NCI-H748 (cell line): ENCODE data around the gene SLN.

ENCODE experiments used
- DNase-seq: peaks from one replicate; lab custom pipeline; 2025; ENCODE audit not compliant: unreplicated experiment; lab: John Stamatoyannopoulos, UW

The SLN gene

GRCh38 chr11:107711861-107712755, at the start of gene SLN:
Gene SLN (minus strand): TSS chr11:107712056.
- DNase-seq = peak; percentile 23

DNA sequence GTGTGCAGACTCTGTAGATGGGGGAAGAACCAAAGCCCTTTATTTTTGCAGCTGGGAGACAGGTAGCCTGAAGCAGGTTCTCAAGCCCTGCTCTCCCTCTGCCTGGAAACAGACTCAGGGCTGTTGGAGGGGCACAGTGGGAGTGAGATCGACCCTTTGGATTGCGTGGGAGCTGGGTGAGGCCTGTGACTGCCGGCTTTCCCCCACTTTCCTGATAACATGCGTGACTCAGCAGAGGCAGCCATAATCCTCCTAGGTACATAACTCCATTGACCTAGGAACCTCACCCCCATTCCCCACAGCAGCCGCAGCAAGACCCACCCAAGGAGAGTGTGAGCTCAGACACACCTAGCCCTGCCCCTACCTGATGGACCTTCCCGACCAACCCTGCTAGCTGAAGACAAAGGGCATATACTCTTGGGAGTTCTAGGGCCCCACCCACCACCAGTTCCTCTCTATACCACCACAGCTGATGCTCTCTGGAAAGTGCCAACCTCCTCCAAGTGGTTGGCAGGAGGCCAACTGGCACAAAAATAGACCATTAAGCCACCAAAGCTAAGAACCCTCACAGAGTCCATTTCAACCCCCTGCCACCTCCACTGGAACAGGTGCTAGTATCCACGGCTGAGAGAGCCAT, 47.0 kb upstream of the SLN start:
- DNase-seq = peak; percentile 42

DNA sequence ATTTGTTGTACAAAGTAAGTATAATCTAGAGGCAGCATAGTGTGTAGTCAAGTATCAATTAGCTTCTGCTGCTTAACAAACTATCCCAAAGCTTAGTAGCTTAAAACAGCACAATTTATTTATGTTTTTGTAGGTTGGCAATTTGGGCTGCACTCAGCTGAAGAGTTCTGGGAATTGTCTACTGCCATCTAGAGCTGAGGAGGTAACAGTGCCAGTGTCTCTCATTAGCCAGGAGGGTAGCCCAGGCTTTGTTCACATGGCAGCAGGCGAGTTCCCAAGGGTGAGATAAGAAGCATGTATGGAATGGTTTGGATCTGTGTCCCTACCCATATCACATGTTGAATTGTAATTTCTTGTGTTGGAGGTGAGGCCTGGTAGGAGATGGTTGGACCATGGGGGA, 45.8 kb upstream of the SLN start:
- DNase-seq = no peak

DNA sequence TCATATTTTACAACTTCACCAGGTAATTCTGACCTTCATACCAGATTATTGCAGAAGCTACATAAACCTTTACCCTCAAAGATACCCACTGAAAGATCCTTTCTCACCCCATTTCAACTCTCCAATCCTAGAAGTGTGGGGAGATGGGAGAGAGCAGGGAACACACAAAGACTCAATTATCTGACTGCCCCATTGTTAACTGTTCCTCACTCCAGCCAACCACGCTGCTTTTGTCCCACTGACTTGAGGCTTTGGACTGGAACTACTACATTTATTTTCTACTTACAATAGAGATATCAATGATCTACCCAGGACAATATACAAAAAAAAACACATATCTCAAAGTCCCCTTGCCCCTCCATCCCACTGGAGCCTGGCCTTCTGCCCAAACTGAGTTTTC, 44.7 kb upstream of the SLN start:
- no peak for DNase-seq

GRCh38 chr11:107752949-107753822, 41.3 kb upstream of the SLN start:
- DNase-seq = peak; percentile 8

DNA sequence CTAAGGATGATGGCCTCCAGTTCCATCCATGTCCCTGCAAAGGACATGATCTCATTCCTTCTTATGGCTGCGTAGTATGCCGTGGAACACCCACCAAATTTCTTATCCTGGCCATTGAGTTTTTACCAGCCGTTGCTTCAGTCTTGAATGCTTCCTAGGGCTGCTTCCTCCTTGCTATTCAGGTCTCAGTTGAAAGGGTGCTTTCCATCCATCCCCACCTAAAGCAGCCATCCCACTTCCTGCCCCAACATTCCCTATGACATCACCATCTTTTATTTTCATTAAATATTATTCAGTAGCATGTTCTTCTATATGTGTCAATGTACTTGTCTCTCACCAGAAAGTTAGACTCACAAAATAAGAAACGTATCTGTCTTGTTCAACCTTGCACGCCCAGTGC, 40.7 kb upstream of the SLN start:
- DNase-seq = no peak

DNA sequence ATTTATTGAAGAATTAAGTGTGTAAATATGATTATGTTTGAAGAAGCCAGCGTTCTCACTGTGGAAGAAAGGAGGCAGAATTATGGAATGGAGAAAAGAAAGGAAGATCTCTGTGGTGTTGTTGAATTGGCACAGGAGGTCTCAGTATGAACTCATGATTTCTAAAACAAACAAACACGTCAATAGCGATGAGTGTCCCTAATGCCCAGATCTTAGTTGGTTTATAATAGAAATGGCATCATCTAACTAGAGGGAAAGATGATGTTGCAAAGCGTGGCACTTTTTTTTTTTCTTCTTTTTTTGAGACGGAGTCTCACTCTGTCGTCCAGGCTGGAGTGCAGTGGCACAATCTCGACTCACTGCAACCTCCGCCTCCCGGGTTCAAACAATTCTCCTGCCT, 39.2 kb upstream of the SLN start:
- no peak for DNase-seq

DNA sequence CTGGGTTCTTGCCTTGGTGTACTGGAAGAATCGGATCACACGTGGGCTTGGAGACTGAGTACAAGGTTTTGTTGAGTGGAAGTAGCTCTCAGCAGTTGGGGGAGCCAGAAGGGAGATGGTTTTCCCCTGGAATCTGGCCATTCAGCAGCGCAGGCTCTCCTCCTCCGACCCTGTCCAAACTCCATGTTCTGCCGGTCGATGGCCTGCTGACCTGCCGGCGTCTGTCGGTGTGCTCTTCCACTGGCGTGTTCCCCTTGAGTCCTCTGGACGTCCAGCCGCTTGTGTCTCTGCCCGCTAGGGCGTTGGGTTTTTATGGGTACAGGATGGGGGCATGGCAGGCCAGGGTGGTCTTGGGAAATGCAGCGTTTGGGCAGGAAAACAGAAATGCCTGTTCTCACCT, 38.5 kb upstream of the SLN start:
- no peak for DNase-seq

DNA sequence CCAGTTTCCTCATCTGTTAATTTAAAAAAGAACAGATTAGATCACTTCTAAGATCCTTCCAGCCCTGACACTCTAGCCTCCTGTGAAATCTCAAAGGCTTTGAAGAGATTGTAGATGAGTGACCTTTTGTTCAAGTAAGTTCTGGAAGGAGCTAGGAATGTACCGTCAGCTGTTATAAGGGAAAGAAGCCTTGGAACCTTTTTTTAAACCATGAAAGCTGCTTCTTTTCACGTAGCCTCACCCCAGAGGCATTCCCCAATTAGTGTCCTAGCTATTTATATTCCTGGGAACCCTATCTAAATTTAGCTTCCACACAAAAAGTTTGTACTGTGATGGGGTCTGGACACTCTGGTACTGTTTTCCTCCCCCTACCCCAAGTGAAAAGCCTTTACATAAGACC, 35.8 kb upstream of the SLN start:
- DNase-seq = no peak

GRCh38 chr11:107744736-107745135, 32.9 kb upstream of the SLN start:
- DNase-seq = no peak

- DNase-seq = no peak
These were observed 31.3 kb upstream of the SLN start for GRCh38 chr11:107743191-107743590.

DNA sequence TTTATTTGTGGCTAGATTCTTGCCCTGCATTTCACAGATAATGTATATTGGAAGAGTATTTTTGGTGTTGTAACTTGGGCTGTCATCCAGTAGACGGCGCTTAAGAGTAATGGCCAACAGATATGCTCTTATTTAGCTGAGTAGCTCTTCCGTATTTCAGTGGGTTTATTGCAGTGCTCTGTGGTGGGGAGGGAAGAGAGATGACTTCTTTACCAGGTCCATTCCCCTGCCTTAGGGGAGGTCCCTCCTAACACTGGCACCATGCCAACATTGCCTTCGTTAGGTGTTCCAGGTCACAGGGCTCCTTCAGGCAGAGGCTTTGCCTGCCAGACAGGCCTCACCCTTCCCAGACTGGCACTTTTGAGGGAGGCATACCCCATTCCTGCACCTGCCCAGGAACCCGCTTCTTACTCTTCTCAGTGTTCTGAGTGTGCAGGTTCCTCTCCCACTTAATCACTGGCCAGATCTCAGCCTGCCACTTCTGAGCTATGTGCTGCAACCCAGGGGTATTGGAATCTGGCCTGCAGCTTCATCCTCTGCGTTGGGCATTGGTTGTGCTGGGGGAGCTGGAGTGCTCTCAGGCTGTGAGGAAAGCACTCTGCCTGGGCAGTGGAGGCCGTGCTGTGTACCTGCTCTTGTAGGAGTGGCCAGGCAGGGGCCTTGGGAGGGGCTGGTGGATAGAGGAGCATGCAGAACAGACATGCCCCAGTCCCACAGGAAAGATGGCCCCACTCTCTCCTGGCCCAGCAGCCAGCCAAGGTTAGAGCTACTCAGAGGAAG, 29.4 kb upstream of the SLN start:
- DNase-seq = no peak

- DNase-seq = no peak
These were observed 28.4 kb upstream of the SLN start for GRCh38 chr11:107740271-107740670.

- no peak for DNase-seq
These were observed 24.7 kb upstream of the SLN start for GRCh38 chr11:107736546-107736945.

DNA sequence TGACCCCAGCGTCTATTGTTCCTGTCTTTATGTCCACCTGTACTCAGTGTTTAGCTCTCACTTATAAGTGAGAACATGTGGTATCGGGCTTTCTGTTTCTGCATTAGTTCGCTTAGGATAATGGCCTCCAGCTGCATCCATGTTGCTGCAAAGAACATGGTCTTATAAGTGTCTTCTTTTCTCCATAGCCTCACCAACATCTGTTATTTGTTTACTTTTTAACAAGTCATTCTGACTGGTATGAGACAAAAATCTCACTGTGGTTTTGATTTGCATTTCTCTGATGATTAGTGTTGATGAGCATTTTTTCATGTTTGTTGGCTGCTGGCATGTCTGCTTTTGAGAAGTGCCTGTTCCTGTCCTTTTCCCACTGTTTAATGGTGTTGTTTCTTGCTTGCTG, 21.7 kb upstream of the SLN start:
- no peak for DNase-seq

GRCh38 chr11:107732689-107733051, 20.8 kb upstream of the SLN start:
- no peak for DNase-seq

DNA sequence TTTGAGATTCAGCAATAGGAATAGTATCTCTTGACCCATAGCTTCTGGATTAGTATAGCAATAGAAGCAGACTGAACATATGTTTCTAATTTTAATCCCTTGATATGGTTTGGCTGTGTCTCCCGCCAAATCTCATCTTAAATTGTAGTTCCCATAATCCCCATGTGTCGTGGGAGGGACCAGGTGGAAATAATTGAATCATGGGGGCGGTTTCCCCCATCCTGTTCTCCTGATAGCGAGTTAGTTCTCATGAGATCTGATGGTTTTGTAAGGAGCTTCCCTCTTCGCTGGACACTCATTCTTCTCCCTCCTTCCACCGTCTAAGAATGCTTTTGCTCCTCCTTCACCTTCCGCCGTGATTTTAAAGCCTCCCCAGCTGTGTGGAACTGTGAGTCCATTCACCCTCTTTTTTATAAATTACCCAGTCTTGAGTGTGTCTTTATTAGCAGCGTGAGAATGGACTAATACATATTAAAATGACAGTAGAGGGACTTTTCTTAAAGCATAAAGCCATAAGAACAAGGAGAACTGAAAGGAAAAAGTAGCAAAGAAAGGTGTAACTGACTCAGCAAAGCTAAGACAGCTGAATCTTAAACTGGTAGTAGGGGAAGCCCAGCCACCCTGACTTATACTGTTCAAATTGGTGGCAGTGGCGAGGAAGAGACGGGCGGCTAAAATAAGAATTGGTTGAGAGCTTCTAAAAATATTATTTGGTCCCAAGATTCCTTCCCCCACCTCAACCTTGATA, 20.3 kb upstream of the SLN start:
- no peak for DNase-seq

DNA sequence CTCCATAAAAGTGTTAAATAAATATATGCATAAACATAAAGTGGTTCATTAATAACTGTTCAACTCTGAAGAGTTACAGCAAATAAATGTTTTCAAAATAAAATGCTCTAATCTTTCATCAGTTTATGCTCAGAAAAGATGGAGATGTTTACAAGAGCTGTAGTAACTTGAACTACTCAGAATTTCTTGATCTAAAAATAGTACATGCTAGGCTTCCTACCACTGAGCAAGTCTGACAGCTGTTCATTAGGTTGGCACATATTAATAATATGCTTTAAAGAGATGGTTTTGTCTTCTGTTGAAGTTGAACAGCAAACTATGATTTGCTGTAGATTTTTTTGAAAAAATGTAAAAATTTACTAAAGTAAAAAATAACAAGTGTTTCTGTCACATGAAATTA, 10.8 kb upstream of the SLN start:
- no peak for DNase-seq

DNA sequence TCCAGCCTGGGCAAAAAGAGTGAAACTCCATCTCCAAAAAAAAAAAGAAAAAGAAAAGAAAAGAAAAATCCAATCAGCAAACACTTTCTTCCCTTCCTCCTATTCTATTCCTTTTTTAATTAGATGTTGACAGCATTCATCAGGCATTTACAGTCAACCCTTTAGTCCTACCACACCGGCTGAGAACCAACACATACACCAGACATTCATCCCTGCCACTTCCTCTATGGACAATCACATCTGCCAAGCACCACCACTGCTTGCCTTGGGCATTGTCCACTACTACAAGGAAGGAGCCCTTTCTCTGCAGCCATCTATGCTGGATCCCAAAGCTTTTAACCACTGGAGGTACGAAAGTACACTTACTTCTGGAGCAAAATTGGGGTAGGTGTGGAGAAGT, 9.4 kb upstream of the SLN start:
- no peak for DNase-seq

DNA sequence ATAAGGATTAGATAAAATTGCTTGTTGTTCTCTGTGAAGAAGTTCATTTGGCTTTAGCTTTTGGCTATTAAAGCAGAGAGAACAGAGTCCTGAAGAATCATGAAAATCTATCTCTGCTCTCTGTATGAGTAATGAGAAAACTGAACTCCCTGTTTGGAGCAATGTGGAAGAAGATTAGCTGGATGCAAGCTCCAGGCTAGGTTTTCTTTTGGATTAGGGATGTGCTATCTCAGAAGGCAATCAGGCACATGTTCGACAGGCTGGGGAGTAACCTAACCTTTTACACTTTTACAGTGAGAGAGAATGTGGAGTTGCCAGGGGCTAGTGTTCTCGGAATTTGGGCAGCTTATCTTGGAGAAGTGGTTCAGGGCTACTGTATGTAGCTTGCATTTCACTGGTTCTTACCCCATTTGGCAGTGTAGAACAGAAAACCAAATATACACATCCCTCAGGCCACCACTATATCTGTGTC, 8.5 kb upstream of the SLN start:
- no peak for DNase-seq
